Ramos (cell line): ENCODE data around the gene VPS26B.
"Not testable (repeated sequence)": the region's sequence is repeated elsewhere in the genome, so short reads cannot be mapped to it uniquely, and the experiment has no call there.

ENCODE experiments used
- in situ Hi-C: fragments of 300-500 bp; cut with MboI; formaldehyde crosslinking; loops from one replicate; pipeline ENCODE4 v1.14.3; 2022; ENCODE audit warnings: low sequenced_read_pairs; ENCODE audit not compliant: unreplicated experiment

Gene VPS26B

GRCh38 chr11:134254433-134255183, 30.1 kb downstream of the VPS26B start:
- in situ Hi-C loops = no loop called here

DNA sequence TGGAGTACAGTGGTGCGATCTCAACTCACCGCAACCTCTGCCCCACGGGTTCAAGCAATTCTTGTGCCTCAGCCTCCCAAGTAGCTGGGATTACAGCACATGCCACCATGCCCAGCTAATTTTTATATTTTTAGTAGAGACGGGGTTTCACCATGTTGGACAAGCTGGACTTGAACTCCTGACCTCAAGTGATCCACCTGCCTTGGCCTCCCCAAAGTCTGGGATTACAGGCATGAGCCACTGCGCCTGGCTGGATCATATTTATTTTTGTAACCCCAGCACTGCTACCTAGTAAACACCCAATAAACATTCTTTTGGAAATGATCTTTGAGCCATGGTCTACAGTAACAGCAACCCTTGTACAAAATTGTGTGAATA, 30.7 kb downstream of the VPS26B start:
- in situ Hi-C loops = not testable (repeated sequence)

GRCh38 chr11:134257101-134257500, 32.6 kb downstream of the VPS26B start:
- in situ Hi-C loops = no loop called here

- in situ Hi-C loops = no loop called here
These were observed 34.1 kb downstream of the VPS26B start for GRCh38 chr11:134258577-134258976.

DNA sequence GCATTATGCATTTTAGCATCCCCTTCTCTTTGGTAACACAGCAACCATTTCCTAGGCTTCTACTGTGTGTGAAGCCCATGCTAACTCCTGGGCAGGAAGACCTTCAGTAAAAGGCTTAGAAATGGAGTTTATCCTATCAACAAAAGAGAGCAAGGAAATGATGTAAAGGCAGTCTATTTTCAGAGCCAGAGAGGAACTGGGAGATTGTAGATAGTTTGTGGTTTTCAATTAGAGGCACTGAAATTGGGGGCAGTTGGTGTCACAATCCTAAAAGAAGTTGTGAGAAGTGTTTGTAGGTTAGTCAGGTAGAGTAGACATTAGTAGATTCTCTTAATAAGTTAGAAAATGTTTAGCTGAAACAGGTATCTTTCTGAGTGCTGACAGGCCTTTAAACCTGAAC, 36.0 kb downstream of the VPS26B start:
- in situ Hi-C loops = no loop called here

GRCh38 chr11:134260983-134261382, 36.5 kb downstream of the VPS26B start:
- in situ Hi-C loops = no loop called here

DNA sequence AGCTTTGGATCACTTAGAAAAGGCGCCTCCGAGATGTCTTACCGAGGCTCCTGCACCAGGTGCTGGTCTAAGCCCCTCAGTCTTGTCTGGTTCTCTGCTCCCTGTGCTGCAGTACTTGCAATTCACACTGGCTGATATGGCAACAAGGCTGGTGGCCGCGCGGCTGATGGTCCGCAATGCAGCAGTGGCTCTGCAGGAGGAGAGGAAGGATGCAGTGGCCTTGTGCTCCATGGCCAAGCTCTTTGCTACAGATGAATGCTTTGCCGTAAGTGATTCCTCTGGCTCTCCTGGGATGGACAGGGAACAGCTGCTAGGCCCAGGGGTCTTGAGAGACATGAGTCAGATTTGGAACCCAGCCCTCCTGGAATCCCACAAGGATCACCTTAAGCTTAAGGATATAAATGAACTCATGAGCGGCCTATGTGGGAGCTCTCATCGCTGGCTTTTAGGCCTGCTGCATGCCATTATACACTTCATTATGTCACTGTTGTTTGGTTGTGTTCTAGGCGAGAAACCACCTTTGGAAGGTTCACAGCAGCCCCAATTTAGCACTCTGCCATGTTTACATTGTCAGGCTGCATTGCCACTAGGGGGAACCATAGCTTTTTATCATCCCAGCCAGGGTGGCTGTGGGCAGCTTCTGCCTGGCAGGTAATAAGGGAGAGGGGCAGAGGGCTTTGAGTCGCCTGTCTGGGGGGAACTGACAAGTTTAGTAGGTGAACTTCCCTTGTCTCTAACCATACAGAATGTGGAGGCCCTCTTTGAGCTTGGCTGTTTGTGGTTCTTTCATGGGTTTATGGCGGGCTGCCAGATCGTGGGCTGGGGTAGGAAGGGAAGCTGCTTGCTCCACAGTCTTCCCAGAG, 37.4 kb downstream of the VPS26B start:
- in situ Hi-C loops = no loop called here

DNA sequence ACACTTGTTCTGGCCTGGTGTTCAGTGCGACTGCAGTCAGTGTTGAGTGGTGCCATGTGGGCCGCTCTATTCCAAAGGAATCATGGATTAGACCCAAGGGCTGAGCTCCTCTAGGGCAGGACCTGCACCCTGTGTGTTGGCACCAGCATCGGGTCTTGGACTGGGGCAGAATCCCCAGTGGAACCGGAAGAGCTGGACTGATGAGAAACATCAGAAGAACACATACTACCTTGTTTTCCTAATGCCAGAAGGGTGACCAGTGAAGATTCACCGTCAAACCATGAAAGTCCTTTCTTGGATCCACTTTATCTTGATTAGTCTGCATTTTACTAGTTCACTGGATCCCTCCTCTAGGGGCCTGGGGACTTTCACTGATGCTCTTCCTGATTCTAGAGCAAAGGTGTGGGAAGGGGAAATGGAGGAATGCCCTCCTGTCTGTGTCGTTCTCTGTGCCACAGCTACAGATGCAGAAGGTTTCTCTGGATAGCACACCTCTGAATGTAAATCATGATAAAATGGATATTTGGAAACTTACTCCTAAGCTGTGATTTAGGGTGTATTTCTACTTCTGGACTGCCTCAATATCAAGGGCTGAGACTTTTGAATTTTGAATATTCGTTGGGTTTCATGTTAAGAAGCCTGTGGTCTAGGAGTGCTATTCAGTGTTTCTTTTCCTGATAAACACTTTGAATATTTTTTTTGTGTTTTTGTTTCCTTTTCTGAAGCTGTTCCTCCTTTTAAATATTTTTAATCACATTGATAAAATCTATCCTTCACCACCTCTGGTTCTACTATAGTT, 40.7 kb downstream of the VPS26B start:
- in situ Hi-C loops = no loop called here

DNA sequence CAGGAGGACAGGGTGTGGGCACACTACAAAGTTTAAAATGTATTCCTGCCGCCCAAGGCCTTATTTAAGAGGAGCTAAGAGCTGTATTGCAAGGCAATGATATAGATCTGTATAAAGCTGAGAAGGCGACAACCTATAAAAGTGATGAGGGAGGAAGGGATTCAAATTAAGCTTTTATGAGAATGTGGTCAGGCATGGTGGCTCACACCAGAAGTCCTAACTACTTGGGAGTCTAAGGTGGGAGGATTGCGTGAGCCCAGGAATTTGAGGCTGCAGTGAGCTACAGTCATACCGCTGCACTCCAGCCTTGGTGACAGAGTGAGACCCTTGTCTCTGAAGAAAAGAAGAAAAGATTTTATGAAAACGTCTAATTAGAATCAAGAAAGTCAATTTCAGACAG, 42.0 kb downstream of the VPS26B start:
- in situ Hi-C loops = no loop called here

- in situ Hi-C loops = no loop called here
These were observed 42.4 kb downstream of the VPS26B start for GRCh38 chr11:134266841-134267251.

- in situ Hi-C loops = no loop called here
These were observed 43.0 kb downstream of the VPS26B start for GRCh38 chr11:134267461-134267860.

GRCh38 chr11:134267966-134268365, 43.5 kb downstream of the VPS26B start:
- in situ Hi-C loops = no loop called here

DNA sequence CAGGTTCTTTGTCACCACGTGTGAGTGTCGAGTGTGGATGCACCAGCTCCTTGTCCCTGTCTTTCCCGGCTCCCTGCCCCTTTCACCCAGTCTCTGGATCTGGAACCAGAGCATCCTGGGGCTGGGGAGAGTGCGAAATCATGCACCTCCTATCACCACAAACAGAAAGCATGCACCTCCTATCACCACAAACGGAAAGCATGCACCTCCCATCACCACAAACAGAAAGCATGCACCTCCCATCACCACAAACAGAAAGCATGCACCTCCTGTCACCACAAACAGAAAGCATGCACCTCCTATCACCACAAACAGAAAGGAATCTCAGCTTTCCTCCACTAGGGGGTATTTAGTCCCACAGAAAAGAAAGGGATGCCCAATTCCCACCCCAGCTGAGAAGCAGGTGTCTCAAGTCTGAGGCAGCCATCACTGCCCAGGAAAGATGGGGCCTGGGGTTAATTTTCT, 45.8 kb downstream of the VPS26B start:
- in situ Hi-C loops = no loop called here

DNA sequence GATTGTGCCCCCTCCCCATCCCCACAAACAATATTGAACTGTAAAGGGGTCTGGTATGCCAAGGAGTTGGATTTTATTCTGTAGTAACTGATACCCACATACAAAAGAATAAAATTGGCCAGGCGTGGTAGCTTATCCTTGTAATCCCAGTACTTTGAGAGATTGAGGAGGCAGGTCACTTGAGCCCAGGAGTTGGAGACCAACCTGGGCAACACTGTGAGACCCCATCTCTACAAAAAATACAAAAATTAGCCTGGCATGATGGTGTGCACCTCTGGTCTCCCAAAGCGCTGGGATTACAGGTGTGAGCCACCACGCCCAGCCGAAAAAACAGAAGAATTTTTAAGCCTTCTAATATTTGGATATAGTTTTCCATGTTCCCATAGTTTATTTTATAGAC, 47.5 kb downstream of the VPS26B start:
- in situ Hi-C loops = no loop called here

DNA sequence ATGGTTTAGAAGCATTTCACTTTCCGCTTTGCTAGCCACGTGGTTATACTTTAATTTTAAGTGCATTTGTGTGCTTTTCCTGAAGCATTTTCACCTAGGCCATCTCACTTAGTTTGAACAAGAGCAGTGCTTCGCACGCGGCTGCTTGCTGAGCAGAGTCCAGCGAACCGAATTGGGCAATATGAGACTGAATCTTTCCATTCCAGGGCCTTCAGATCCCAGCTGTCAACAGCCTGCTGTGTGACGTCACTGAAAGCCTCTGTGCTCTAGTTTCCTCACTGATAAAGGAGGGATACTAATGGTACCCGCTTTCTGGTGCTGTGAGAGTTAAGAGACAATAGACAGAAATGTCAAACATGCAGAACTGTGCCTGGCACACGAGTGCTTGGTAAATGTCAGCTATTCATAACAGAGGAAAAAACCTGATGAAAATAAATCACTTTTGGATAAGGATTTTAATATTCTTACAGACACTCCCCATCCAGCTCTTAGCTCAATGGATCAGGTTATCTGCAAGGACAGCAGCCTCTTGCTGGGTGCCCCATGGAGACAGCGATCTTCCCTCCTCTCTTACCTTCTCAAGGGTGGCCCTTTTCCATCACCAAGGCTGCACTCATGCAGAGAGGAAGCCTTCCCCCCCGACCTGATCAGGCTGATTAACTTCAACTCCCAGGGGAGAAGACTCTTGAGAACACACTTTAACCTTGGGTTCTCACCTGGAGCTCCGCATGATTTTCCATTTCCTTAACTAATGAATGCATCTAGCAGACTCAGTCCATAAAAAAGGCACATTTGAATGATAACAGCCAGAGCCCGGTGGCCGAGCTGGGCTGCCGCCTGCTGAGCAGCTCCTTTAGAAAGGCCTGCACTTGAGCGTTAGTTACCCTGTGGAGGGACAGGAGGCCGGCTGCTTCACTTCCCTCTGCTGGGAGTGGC, 48.2 kb downstream of the VPS26B start:
- in situ Hi-C loops = no loop called here

DNA sequence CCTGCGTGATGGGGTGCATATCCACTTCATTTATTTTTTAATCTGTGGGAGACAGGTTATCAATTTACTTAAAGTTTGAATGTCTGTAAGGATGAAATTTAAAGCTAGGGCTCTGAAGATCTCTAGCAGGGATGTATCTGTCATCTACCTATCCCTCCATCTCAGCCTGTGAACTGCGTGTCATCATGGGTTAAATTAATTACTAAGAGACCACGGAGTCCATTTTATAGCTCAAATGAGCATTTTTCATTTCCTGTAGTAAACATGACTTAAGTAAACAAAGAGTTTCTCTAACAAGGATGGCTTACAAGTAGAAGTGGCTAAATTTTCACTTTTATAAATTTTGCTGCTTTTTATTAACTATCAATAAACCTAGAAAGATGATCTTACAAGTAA, 48.8 kb downstream of the VPS26B start:
- in situ Hi-C loops = no loop called here

- in situ Hi-C loops = no loop called here
These were observed 50.7 kb downstream of the VPS26B start for GRCh38 chr11:134275188-134275533.

DNA sequence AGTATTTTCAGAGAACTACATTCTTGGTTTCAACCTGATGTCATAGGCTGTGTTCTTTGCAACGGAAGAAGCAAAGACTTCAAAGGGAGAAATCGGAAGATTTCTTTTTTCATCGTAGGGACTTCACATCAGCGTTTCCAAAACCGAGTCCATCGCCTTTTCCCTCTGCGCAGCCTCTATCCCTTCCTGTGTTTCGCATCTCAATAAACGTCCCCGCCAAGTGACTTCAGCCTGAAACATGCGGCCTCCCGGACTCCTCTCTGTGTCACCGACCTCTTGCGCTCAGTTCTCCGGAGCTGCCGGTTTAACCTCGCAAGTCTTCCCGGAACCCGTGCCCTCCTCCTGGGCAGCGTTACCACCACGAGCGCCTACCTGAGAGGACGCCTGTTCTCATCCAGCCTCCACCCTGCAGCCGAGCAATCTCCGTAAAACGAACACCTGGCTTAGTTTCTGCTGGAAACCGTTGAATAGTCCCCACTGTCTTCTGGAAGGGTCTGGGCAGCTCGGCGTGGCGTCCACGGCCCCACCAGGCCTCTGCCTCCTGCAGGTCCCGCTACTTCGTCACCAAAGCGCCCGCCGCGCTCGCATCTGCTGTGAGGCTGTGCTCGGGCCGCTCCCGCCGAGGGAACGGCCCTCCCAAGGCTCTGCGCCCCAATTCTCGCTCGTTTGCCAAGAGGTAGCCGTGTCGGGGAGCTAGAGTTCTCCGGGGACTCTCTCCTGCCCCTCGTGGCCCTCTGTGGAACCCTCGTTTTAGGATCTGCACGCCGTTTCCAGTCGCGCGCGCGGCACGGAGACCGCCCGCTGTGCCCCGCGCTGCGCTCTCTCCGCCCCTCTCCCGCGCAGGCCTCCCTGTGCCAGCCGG, 51.3 kb downstream of the VPS26B start, which contains the start of gene GLB1L3:
TSS of gene GLB1L3 (plus strand) at position 846 of the 862 bp plus-strand sequence. CDS start 362 bp downstream, outside the sequence.
- in situ Hi-C loops = no loop called here
